ENCODE measurements around the gene KIF20B. TPM values are rescaled to one million over a fixed set of nuclear protein-coding genes. Genes with fewer than 3 reads are reported as not detected.

KIF20B gene
- total and polyA plus RNA-seq, 2 of the 8 experiments (the other 6 are each of a cell fraction or from before 2014, with no cell fraction given) = 4.5 to 72.0 TPM

GRCh38 chr10:89814278-89814677 lies 112.9 kb downstream of the KIF20B start:
- 77% methylated on average over 1 of the region's 1 CpG; no CpG with 5 or more reads in 1 of the 2 experiments for WGBS, 2 experiments (ENCODE audit: extremely low coverage in 1 of 2, insufficient coverage in 1 of 2, insufficient read length in 1 of 2, insufficient replicate concordance in 2 of 2, low coverage in 1 of 2, low lambda C conversion rate in 2 of 2, missing lambda C conversion rate in 1 of 2)
- Histone ChIP-seq H3K9ac (replicated peaks in 1 of 4; ENCODE audit: extremely low read depth in 1 of 4, low read depth in 3 of 4, low read length in 3 of 4) (no peak overlapping the region), H2BK15ac (ENCODE audit: low read length) (no peak overlapping the region), H4K8ac (ENCODE audit: extremely low read depth, insufficient read depth, low read length) (no peak overlapping the region), H4K91ac (replicated peaks; ENCODE audit: insufficient read length, low read length) (no peak overlapping the region), H3K18ac (ENCODE audit: extremely low read depth, low read length) (no peak overlapping the region), H3K56ac (replicated peaks; ENCODE audit: insufficient read length, low read depth, low read length) (no peak overlapping the region), H4K5ac (ENCODE audit: insufficient read length, low read depth, low read length) (no peak overlapping the region), H3K79me2 (ENCODE audit: control insufficient read depth in 1 of 2, insufficient read depth in 2 of 2, low read length in 2 of 2) (no peaks in the 10 kb centered on the region), H4K20me1 (replicated peaks in 1 of 2; ENCODE audit: control insufficient read depth in 1 of 2, insufficient read depth in 2 of 2, low read length in 2 of 2) (no peaks in the 10 kb centered on the region), H2AFZ (ENCODE audit: low read length) (no peak overlapping the region), H2BK20ac (ENCODE audit: low read length) (no peak overlapping the region), H3K23ac (ENCODE audit: insufficient read length) (no peak overlapping the region), H3K4me1 (replicated peaks in 1 of 4; ENCODE audit: control insufficient read depth in 3 of 4, insufficient read depth in 4 of 4, low read length in 3 of 4) (no peaks in the 10 kb centered on the region), H2BK5ac (ENCODE audit: low read depth, low read length) (no peak overlapping the region), H2BK12ac (ENCODE audit: low read depth, low read length) (no peak overlapping the region), H3K23me2 (ENCODE audit: low read depth, low read length) (no peaks in the 10 kb centered on the region), H3K27ac (ENCODE audit: low read depth, low read length) (no peak overlapping the region), H3K4me2 (ENCODE audit: insufficient read depth in 1 of 2, low read depth in 2 of 2, low read length in 2 of 2) (no peak overlapping the region), H3K9me3 (ENCODE audit: insufficient read depth in 2 of 2, low read depth in 1 of 2, low read length in 1 of 2) (peaks cover 8 to 10% of the 10 kb centered on the region in 2 experiments), H3K14ac (ENCODE audit: insufficient read length) (no peak overlapping the region), H2AK5ac (ENCODE audit: low read depth, low read length) (no peak overlapping the region), H2BK120ac (replicated peaks; ENCODE audit: low read depth, low read length) (no peak overlapping the region), H3K4ac (replicated peaks; ENCODE audit: insufficient read length, low read depth, low read length) (no peak overlapping the region), H3K36me3 (ENCODE audit: control insufficient read depth in 2 of 4, insufficient read depth in 4 of 4, low read length in 3 of 4) (no peaks in the 10 kb centered on the region), H3K79me1 (ENCODE audit: low read depth, low read length) (no peaks in the 10 kb centered on the region), H3K27me3 (replicated peaks in 1 of 4; ENCODE audit: control insufficient read depth in 3 of 4, extremely low read depth in 1 of 4, insufficient read depth in 3 of 4, low read length in 3 of 4) (no peaks in the 10 kb centered on the region), H3K4me3 (ENCODE audit: extremely low read depth in 1 of 4, insufficient read depth in 2 of 4, low read depth in 3 of 4, low read length in 4 of 4) (no peak overlapping the region)
- POLR2A ChIA-PET (ENCODE audit: partially characterized antibody) = no interaction called here
- DNase-seq (ENCODE audit: low read depth in 1 of 2, low spot score in 2 of 2) (no peak), FAIRE-seq (no peak)
- CTCF ChIA-PET (ENCODE audit: partially characterized antibody) = interaction anchor here (1.7 to 1.8 kb wide), 2 partner anchors 39 to 140 kb away, joined by 5 to 6 read pairs; no protein-coding TSS in a partner anchor
- no peak for TF ChIP-seq RNF2 (IDR thresholded peaks at IDR 0.05; ENCODE audit: borderline replicate concordance, low read depth, low read length, missing control alignments, poor library complexity, severe bottlenecking)
